HS-5 (cell line): ENCODE measurements around the gene SORCS2.
A peak's percentile ranks its signal among the peaks of the same experiment; 100 is the strongest.

Experiments
- DNase-seq: peaks from one replicate; pipeline ENCODE4 v3.0.0-alpha.2; 2012; ENCODE audit warnings: low read depth

Gene SORCS2

GRCh38 chr4:7711307-7711963, 519.1 kb downstream of the SORCS2 start:
- no peak for DNase-seq

- DNase-seq = no peak
Observed at GRCh38 chr4:7712021-7712671, 519.8 kb downstream of the SORCS2 start.

GRCh38 chr4:7713757-7714156, 521.4 kb downstream of the SORCS2 start:
- no peak for DNase-seq

GRCh38 chr4:7714176-7714575, 521.8 kb downstream of the SORCS2 start:
- no peak for DNase-seq

GRCh38 chr4:7714738-7715137, 522.4 kb downstream of the SORCS2 start:
- DNase-seq = no peak

- DNase-seq = no peak
Observed at GRCh38 chr4:7715271-7716009, 523.1 kb downstream of the SORCS2 start.

GRCh38 chr4:7716010-7716721, 523.8 kb downstream of the SORCS2 start:
- no peak for DNase-seq

GRCh38 chr4:7717161-7717560, 524.8 kb downstream of the SORCS2 start:
- DNase-seq = no peak

GRCh38 chr4:7717946-7718490, 525.7 kb downstream of the SORCS2 start:
- no peak for DNase-seq

- DNase-seq = no peak
Observed at GRCh38 chr4:7719354-7720174, 527.2 kb downstream of the SORCS2 start.

GRCh38 chr4:7721984-7722551, 529.7 kb downstream of the SORCS2 start:
- DNase-seq = no peak

GRCh38 chr4:7722766-7723387, 530.5 kb downstream of the SORCS2 start:
- no peak for DNase-seq

- no peak for DNase-seq
Observed at GRCh38 chr4:7723625-7724024, 531.3 kb downstream of the SORCS2 start.

GRCh38 chr4:7725951-7726350, 533.6 kb downstream of the SORCS2 start:
- peak; percentile 83 for DNase-seq

- DNase-seq = no peak
Observed at GRCh38 chr4:7726665-7727413, 534.5 kb downstream of the SORCS2 start.

GRCh38 chr4:7727749-7728148, 535.4 kb downstream of the SORCS2 start:
- no peak for DNase-seq

- no peak for DNase-seq
Observed at GRCh38 chr4:7731437-7731836, 539.1 kb downstream of the SORCS2 start.

- no peak for DNase-seq
Observed at GRCh38 chr4:7732263-7732662, 539.9 kb downstream of the SORCS2 start.

- DNase-seq = no peak
Observed at GRCh38 chr4:7733201-7733600, 540.9 kb downstream of the SORCS2 start.
